Prostate gland (tissue), 2 donors: ENCODE measurements around the gene SEC14L3.

ENCODE experiments used
- POLR2A ChIP-seq: fragments of 450-650 bp; IDR thresholded peaks from one replicate; pipeline ENCODE4 v1.6.1; 2016; ENCODE audit warnings: antibody characterized with exemption, mild to moderate bottlenecking
- TF ChIP-seq, protein P1 (sequence below), 4 experiments: fragments of 200-600 bp in 2 of 4; fragments of 450-650 bp in 2 of 4; sonication (generic) in 2 of 4; IDR thresholded peaks; 1 replicate in 3 of 4; 2 replicates in 1 of 4; pipeline ENCODE4 v1.5.1; 2016 to 2019; ENCODE audit warnings: antibody characterized with exemption in 4 of 4, mild to moderate bottlenecking in 2 of 4, moderate library complexity in 2 of 4

DNA sequence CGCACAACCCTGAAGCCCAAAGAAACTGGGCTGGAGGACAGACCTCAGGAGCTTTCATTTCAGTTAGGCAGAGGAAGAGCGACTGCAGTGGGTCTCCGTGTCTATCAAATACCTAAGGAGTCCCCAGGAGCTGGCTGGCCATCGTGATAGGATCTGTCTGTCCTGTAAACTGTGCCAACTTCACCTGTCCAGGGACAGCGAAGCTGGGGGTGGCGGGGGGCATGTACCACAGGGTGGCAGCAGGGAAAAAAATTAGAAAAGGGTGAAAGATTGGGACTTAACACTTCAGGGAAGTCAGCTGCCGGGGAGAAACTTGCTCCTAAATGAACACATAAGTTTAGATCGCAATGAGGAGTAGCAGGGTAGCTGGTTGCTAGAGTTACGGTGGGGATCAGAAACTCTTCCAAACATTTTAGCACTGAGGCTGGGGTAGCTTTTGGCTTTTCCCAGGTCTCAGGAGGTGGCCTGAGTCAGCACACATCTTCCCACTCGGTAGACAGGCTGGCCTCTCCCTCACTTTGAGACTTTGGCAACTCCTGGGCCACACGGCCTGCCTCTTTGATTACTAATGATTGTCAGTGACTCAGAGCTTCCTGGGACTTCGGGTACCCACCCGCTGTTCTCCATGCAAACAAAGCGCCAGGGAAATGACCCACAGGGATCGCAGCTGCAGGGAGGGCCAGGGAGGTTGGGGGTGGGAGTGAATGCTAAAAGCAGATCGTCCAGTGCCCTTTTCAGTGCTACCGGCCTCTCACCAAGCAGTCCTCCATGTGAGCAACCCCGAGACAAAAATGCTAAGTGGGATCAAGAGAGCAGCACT is 49.1 kb downstream of the SEC14L3 start:
- TF ChIP-seq, protein P1, sequence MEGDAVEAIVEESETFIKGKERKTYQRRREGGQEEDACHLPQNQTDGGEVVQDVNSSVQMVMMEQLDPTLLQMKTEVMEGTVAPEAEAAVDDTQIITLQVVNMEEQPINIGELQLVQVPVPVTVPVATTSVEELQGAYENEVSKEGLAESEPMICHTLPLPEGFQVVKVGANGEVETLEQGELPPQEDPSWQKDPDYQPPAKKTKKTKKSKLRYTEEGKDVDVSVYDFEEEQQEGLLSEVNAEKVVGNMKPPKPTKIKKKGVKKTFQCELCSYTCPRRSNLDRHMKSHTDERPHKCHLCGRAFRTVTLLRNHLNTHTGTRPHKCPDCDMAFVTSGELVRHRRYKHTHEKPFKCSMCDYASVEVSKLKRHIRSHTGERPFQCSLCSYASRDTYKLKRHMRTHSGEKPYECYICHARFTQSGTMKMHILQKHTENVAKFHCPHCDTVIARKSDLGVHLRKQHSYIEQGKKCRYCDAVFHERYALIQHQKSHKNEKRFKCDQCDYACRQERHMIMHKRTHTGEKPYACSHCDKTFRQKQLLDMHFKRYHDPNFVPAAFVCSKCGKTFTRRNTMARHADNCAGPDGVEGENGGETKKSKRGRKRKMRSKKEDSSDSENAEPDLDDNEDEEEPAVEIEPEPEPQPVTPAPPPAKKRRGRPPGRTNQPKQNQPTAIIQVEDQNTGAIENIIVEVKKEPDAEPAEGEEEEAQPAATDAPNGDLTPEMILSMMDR (IDR thresholded peaks at IDR 0.05): no peak
- no peak for TF ChIP-seq POLR2A
